OCI-LY1 (cell line): ENCODE results near the gene BROX.
"Not testable (repeated sequence)": the region's sequence is repeated elsewhere in the genome, so short reads cannot be mapped to it uniquely, and the experiment has no call there.

Experiments
- H2AFZ ChIP-seq: fragments of 200-600 bp; sonication (generic), shearing (Covaris generic); 2 replicates; pipeline ENCODE4 v1.6.0; 2014; ENCODE audit warnings: antibody characterized with exemption, mild to moderate bottlenecking, low read length
- H3F3A ChIP-seq: fragments of 200-600 bp; sonication (generic), shearing (Covaris generic); 2 replicates; pipeline ENCODE4 v1.6.0; 2014; ENCODE audit warnings: mild to moderate bottlenecking, antibody characterized with exemption, low read length, moderate library complexity; ENCODE audit not compliant: insufficient read depth
- H3K27ac ChIP-seq: fragments of 200-600 bp; sonication (generic); 2 replicates; pipeline ENCODE4 v1.5.1; 2014; ENCODE audit warnings: low read length, mixed run types, mild to moderate bottlenecking, low read depth; ENCODE audit not compliant: poor library complexity, severe bottlenecking
- H3K27me3 ChIP-seq: fragments of 200-600 bp; sonication (generic); 2 replicates; pipeline ENCODE4 v1.6.0; 2014; ENCODE audit warnings: antibody characterized with exemption, mild to moderate bottlenecking, low read length, moderate library complexity; ENCODE audit not compliant: insufficient read depth
- H3K36me3 ChIP-seq: fragments of 200-600 bp; sonication (generic); 2 replicates; pipeline ENCODE4 v1.6.1; 2014; ENCODE audit warnings: mild to moderate bottlenecking, antibody characterized with exemption, low read length, moderate library complexity, mixed read lengths; ENCODE audit not compliant: insufficient read depth
- H3K4me1 ChIP-seq: fragments of 200-600 bp; sonication (generic); 2 replicates; pipeline ENCODE4 v1.5.1; 2014; ENCODE audit warnings: mild to moderate bottlenecking, low read length, moderate library complexity; ENCODE audit not compliant: insufficient read depth, severe bottlenecking
- H3K4me2 ChIP-seq: fragments of 200-600 bp; sonication (generic), shearing (Covaris generic); 2 replicates; pipeline ENCODE4 v1.6.1; 2014; ENCODE audit warnings: low read length
- H3K4me3 ChIP-seq: fragments of 200-600 bp; sonication (generic); 2 replicates; pipeline ENCODE4 v1.5.1; 2014; ENCODE audit warnings: low read length, low read depth, mild to moderate bottlenecking, mixed read lengths; ENCODE audit not compliant: poor library complexity, severe bottlenecking
- H3K79me2 ChIP-seq: fragments of 200-600 bp; shearing (Covaris generic); 2 replicates; pipeline ENCODE4 v1.6.1; 2016; ENCODE audit warnings: mixed run types, low read length, mixed read lengths; ENCODE audit not compliant: insufficient read depth
- H3K9ac ChIP-seq: fragments of 200-600 bp; sonication (generic), shearing (Covaris generic); 2 replicates; pipeline ENCODE4 v1.6.1; 2014; ENCODE audit warnings: mild to moderate bottlenecking, low read length, mixed read lengths
- H3K9me2 ChIP-seq: fragments of 200-600 bp; sonication (generic), shearing (Covaris generic); 2 replicates; pipeline ENCODE4 v1.6.1; 2014; ENCODE audit warnings: low read depth, mild to moderate bottlenecking, low read length, mixed read lengths
- H3K9me3 ChIP-seq: fragments of 200-600 bp; shearing (Covaris generic); 2 replicates; pipeline ENCODE4 v1.6.1; 2014; ENCODE audit warnings: low read length, mixed read lengths
- H4K20me1 ChIP-seq: fragments of 200-600 bp; sonication (generic), shearing (Covaris generic); 2 replicates; pipeline ENCODE4 v1.6.0; 2016; ENCODE audit warnings: mild to moderate bottlenecking, low read length; ENCODE audit not compliant: insufficient read depth
- EZH2 ChIP-seq: fragments of 200-600 bp; sonication (generic), shearing (Covaris generic); IDR thresholded peaks from 2 replicates; pipeline ENCODE4 v1.8.0; 2017; ENCODE audit warnings: borderline replicate concordance, mixed run types, mild to moderate bottlenecking, antibody characterized with exemption, low read length, moderate library complexity, mixed read lengths
- TF ChIP-seq, protein P1 (sequence below): fragments of 200-600 bp; sonication (generic), shearing (Covaris generic); IDR thresholded peaks from 2 replicates; pipeline ENCODE4 v1.5.1; 2017; ENCODE audit warnings: mild to moderate bottlenecking, antibody characterized with exemption, low read length, moderate library complexity, mixed read lengths

BROX gene, protein sequence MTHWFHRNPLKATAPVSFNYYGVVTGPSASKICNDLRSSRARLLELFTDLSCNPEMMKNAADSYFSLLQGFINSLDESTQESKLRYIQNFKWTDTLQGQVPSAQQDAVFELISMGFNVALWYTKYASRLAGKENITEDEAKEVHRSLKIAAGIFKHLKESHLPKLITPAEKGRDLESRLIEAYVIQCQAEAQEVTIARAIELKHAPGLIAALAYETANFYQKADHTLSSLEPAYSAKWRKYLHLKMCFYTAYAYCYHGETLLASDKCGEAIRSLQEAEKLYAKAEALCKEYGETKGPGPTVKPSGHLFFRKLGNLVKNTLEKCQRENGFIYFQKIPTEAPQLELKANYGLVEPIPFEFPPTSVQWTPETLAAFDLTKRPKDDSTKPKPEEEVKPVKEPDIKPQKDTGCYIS

DNA sequence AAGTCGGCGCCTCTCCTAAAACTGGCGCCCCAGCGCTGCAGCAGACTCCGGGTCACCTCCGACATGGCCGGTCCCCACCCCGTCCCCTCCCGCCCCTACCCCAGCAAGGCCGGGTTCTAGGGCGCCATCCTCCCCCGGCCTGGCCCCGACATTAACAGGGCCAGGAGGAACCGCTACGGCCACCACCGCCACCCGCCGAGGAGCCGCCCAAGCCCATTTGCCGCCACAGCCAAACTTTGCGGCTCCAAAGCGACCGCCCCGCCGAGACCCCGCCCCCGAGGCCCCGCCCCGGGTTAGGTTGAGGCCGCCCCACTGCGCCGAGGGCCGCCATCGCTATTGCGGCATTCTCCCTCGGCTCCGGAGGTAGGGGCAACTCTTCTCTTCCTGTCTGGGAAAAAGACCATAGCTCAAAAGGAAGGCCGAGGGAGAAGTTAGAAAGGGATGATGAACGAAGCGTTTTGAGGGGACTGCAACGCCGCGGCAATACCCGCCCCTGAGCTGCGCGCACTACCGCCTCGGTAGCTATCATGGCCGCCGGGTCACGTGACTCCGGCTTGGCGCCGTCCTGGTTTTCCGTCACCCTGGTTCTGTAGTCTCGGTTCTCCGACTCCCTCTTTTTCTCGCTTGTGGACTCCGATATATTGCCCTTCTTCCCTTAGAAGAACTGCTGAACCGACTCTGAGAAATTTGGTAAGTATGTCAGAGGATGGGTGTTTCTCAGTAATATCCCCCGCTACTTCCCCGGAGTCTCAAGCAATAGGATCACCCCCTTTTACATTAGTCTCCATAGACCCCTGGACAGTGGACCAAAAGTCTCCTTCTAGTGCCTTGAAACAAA lies at the start of gene BROX, which contains the start of gene AIDA:
Gene BROX, plus strand, starts transcription at position 312 of the 838 bp plus-strand sequence. CDS start 3,136 bp downstream, outside the sequence.
Gene AIDA, minus strand, starts transcription at position 239 of the 838 bp plus-strand sequence. Its CDS starts 174 bp downstream, at position 65.
- H3K9ac ChIP-seq, result peak within 1 kb of the TSS; percentile 91
- peak within 1 kb of the TSS; percentile 83 for H3K4me3 ChIP-seq
- H3K79me2 ChIP-seq, result 0 out of 2 replicates have a peak, but pooled peaks cover 7% of the 10 kb centered on the region
- H3K4me2 ChIP-seq, result peak within 1 kb of the TSS; percentile 88
- peaks cover 14% of the 10 kb centered on the region; the same call in 1 of the 2 replicates for H3K36me3 ChIP-seq
- TF ChIP-seq EZH2, result no peak
- TF ChIP-seq, protein P1, sequence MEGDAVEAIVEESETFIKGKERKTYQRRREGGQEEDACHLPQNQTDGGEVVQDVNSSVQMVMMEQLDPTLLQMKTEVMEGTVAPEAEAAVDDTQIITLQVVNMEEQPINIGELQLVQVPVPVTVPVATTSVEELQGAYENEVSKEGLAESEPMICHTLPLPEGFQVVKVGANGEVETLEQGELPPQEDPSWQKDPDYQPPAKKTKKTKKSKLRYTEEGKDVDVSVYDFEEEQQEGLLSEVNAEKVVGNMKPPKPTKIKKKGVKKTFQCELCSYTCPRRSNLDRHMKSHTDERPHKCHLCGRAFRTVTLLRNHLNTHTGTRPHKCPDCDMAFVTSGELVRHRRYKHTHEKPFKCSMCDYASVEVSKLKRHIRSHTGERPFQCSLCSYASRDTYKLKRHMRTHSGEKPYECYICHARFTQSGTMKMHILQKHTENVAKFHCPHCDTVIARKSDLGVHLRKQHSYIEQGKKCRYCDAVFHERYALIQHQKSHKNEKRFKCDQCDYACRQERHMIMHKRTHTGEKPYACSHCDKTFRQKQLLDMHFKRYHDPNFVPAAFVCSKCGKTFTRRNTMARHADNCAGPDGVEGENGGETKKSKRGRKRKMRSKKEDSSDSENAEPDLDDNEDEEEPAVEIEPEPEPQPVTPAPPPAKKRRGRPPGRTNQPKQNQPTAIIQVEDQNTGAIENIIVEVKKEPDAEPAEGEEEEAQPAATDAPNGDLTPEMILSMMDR, result no peak
- peak within 1 kb of the TSS; percentile 95 for H3K27ac ChIP-seq
- peaks cover 20% of the 10 kb centered on the region for H3K4me1 ChIP-seq
- peak within 1 kb of the TSS; percentile 40; the same call in 1 of the 2 replicates for H2AFZ ChIP-seq
- H3K9me2 ChIP-seq, result no peaks in the 10 kb centered on the region
- no peaks in the 10 kb centered on the region for H3K9me3 ChIP-seq
- no peaks in the 10 kb centered on the region for H3K27me3 ChIP-seq
- no peaks in the 10 kb centered on the region for H4K20me1 ChIP-seq
- no peaks in the 10 kb centered on the region for H3F3A ChIP-seq

DNA sequence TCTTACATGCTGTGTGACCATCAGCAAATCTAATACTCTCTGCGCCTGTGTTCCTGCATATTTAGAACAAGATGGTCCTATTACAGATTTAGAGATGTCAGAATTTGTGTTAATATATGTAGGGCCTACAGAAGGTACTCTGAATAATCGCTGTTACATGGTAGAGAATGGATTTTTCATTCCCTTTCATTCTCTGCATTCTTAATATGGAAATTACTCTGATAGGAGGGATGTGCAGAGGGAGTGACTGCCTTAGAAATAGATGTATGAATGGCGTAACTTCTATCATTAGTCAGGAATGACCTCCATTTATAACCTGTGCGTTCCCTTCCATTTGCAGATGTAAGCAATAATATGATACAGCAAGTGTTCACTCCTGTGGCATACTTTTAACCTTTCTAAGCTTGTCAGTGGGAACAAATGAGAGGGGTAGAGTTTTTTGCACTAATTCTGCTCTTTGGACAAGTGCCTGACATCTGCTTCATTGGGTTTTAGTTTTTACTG lies 48.9 kb upstream of the BROX start:
- Histone ChIP-seq H3K27me3 (no peaks in the 10 kb centered on the region), H3K9ac (no peak overlapping the region), H3K9me3 (no peaks in the 10 kb centered on the region), H3F3A (no peaks in the 10 kb centered on the region), H3K79me2 (no peaks in the 10 kb centered on the region), H2AFZ (no peak overlapping the region), H3K4me2 (no peak overlapping the region), H3K9me2 (no peaks in the 10 kb centered on the region), H3K36me3 (peaks cover 93% of the 10 kb centered on the region), H3K27ac (no peak overlapping the region), H3K4me3 (no peak overlapping the region), H3K4me1 (no peaks in the 10 kb centered on the region), H4K20me1 (no peaks in the 10 kb centered on the region)
- TF ChIP-seq, protein P1, result no peak
- TF ChIP-seq EZH2, result no peak

- no peaks in the 10 kb centered on the region for H3K4me1 ChIP-seq
- H3K36me3 ChIP-seq, result peaks cover 75% of the 10 kb centered on the region
- no peaks in the 10 kb centered on the region for H3F3A ChIP-seq
These were observed 46.4 kb upstream of the BROX start for GRCh38 chr1:222665964-222666363.

GRCh38 chr1:222668184-222668583 lies 44.2 kb upstream of the BROX start:
- peaks cover 64% of the 10 kb centered on the region for H3K36me3 ChIP-seq
- H3K27ac ChIP-seq, result not testable (repeated sequence)

More at GRCh38 chr1:222665964-222666363, 46.4 kb upstream of the BROX start:
- Histone ChIP-seq H3K9ac (no peak overlapping the region), H3K9me2 (no peaks in the 10 kb centered on the region), H2AFZ (no peak overlapping the region), H3K9me3 (no peaks in the 10 kb centered on the region), H4K20me1 (no peaks in the 10 kb centered on the region), H3K27ac (no peak overlapping the region), H3K79me2 (no peaks in the 10 kb centered on the region), H3K4me3 (no peak overlapping the region), H3K27me3 (no peaks in the 10 kb centered on the region), H3K4me2 (no peak overlapping the region)
- TF ChIP-seq, protein P1, result no peak

DNA sequence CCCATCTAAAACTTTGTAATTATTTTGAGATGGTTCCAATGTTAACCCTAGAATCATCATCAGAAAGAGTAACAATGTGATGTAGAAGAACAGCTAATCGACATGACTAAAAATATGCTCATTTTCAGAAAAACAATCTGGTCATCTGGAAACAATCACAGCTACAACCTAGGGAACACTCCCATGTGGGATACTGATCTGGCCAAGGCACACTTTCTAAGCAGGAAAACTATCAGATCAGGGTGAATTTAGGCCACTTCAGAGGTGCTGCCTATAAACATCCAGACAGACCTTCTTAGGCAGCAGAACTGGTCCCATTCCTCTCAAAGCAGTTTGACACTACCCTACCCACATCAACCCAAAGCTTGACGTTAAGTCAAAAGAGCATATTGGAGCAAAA lies 43.3 kb upstream of the BROX start:
- H3K27me3 ChIP-seq, H3K4me2 ChIP-seq, H3F3A ChIP-seq, H3K4me3 ChIP-seq, H3K9me2 ChIP-seq, H3K4me1 ChIP-seq, H3K9ac ChIP-seq, H4K20me1 ChIP-seq, H3K27ac ChIP-seq, H3K79me2 ChIP-seq, H3K9me3 ChIP-seq, H2AFZ ChIP-seq: not testable (repeated sequence)
- peaks cover 57% of the 10 kb centered on the region for H3K36me3 ChIP-seq

More at GRCh38 chr1:222668184-222668583, 44.2 kb upstream of the BROX start:
- not testable (repeated sequence) for H3K9me3 ChIP-seq, H4K20me1 ChIP-seq, H3F3A ChIP-seq, H3K9ac ChIP-seq, H3K4me3 ChIP-seq, H2AFZ ChIP-seq, H3K9me2 ChIP-seq, H3K4me1 ChIP-seq, H3K79me2 ChIP-seq, H3K27me3 ChIP-seq, H3K4me2 ChIP-seq
